Astrocyte (in vitro differentiated cells and primary cell): ENCODE data around the gene TNPO1. TPM values are rescaled to one million over a fixed set of nuclear protein-coding genes. Genes with fewer than 3 reads are reported as not detected.

ENCODE experiments used
- DNase-seq: peaks from one replicate; pipeline ENCODE4 v3.0.0-alpha.2; 2010; ENCODE audit warnings: low read depth
- FAIRE-seq: peaks from 2 replicates; lab custom pipeline; 2011; peaks lifted over from hg19 to GRCh38; lab: Jason Lieb, UNC
- H2AFZ ChIP-seq: 2 replicates; pipeline ENCODE4 v1.6.0; 2012; ENCODE audit warnings: low read depth, low read length, inconsistent platforms
- H3K27ac ChIP-seq: 2 replicates; pipeline ENCODE4 v1.5.1; 2011; ENCODE audit warnings: low read depth, low read length, inconsistent platforms
- H3K27me3 ChIP-seq: 2 replicates; pipeline ENCODE4 v1.6.0; 2011; ENCODE audit warnings: low read length, inconsistent platforms; ENCODE audit not compliant: insufficient read depth
- H3K36me3 ChIP-seq: 2 replicates; pipeline ENCODE4 v1.5.1; 2011; ENCODE audit warnings: low read length, inconsistent platforms; ENCODE audit not compliant: insufficient read depth
- H3K4me1 ChIP-seq: 2 replicates; pipeline ENCODE4 v1.5.1; 2011; ENCODE audit warnings: low read length, inconsistent platforms; ENCODE audit not compliant: insufficient read depth
- H3K4me2 ChIP-seq: 2 replicates; pipeline ENCODE4 v1.6.0; 2012; ENCODE audit warnings: low read length, inconsistent platforms
- H3K4me3 ChIP-seq: 2 replicates; pipeline ENCODE4 v1.5.1; 2011; ENCODE audit warnings: low read depth, mild to moderate bottlenecking, low read length, inconsistent platforms; ENCODE audit not compliant: insufficient read depth
- H3K79me2 ChIP-seq: 2 replicates; pipeline ENCODE4 v1.6.0; 2012; ENCODE audit warnings: mild to moderate bottlenecking, low read length, inconsistent platforms; ENCODE audit not compliant: insufficient read depth
- H3K9ac ChIP-seq: 2 replicates; pipeline ENCODE4 v1.6.0; 2012; ENCODE audit warnings: mild to moderate bottlenecking, low read length, inconsistent platforms
- H3K9me3 ChIP-seq: 2 replicates; pipeline ENCODE4 v1.5.1; 2012; ENCODE audit warnings: low read depth, mild to moderate bottlenecking, low read length, inconsistent platforms; ENCODE audit not compliant: insufficient read depth
- H4K20me1 ChIP-seq: 2 replicates; pipeline ENCODE4 v1.6.0; 2012; ENCODE audit warnings: low read length, inconsistent platforms; ENCODE audit not compliant: insufficient read depth
- H3K27ac Mint-ChIP-seq: one replicate; pipeline ENCODE4 v1.8.0; 2021; ENCODE audit warnings: mild to moderate bottlenecking, mixed read lengths; ENCODE audit not compliant: unreplicated experiment
- H3K27me3 Mint-ChIP-seq: one replicate; pipeline ENCODE4 v1.8.0; 2021; ENCODE audit warnings: low read depth, mixed read lengths; ENCODE audit not compliant: unreplicated experiment
- H3K36me3 Mint-ChIP-seq: one replicate; pipeline ENCODE4 v1.8.0; 2021; ENCODE audit warnings: low read depth, mixed read lengths; ENCODE audit not compliant: unreplicated experiment
- H3K4me1 Mint-ChIP-seq: one replicate; pipeline ENCODE4 v1.8.0; 2021; ENCODE audit warnings: low read depth, mixed read lengths; ENCODE audit not compliant: unreplicated experiment
- H3K4me3 Mint-ChIP-seq: one replicate; pipeline ENCODE4 v1.8.0; 2021; ENCODE audit warnings: mild to moderate bottlenecking, moderate library complexity, mixed read lengths; ENCODE audit not compliant: unreplicated experiment
- H3K9me3 Mint-ChIP-seq: one replicate; pipeline ENCODE4 v1.8.0; 2021; ENCODE audit warnings: mild to moderate bottlenecking, mixed read lengths; ENCODE audit not compliant: unreplicated experiment
- CTCF ChIP-seq: IDR thresholded peaks from 2 replicates; pipeline ENCODE4 v1.5.1; 2011; ENCODE audit warnings: low read depth, mild to moderate bottlenecking, inconsistent platforms, low read length, moderate library complexity; ENCODE audit not compliant: insufficient read depth
- EZH2 ChIP-seq: IDR thresholded peaks from 2 replicates; pipeline ENCODE4 v1.6.1; 2012; ENCODE audit warnings: mild to moderate bottlenecking, low read length, inconsistent platforms; ENCODE audit not compliant: insufficient read depth
- total RNA-seq: library from RNA; stranded (reverse); gene quantifications from 2 replicates; pipeline ENCODE4 v1.2.1, GENCODE V29; 2021

TNPO1 gene
- total RNA-seq, 1 donor from 2014 or later: 184 TPM

- no peak for TF ChIP-seq EZH2
- no peak for TF ChIP-seq CTCF
- H3K4me3 Mint-ChIP-seq: no peak overlapping the region
- no peak overlapping the region for H3K4me3 ChIP-seq
- peaks cover 14% of the 10 kb centered on the region for H3K36me3 Mint-ChIP-seq
- no peak overlapping the region for H2AFZ ChIP-seq
- no peak overlapping the region for H3K27ac ChIP-seq
- H3K36me3 ChIP-seq: peaks cover 59% of the 10 kb centered on the region
- H3K27ac Mint-ChIP-seq: no peak overlapping the region
- peaks cover 52% of the 10 kb centered on the region for H3K79me2 ChIP-seq
- DNase-seq (no peak), FAIRE-seq (no peak)
- no peaks in the 10 kb centered on the region for H3K4me1 ChIP-seq
- no peaks in the 10 kb centered on the region for H3K9me3 ChIP-seq
- no peaks in the 10 kb centered on the region for H3K9me3 Mint-ChIP-seq
- H3K4me2 ChIP-seq: no peak overlapping the region
- H3K9ac ChIP-seq: no peak overlapping the region
- H3K27me3 ChIP-seq: no peaks in the 10 kb centered on the region
- H3K4me1 Mint-ChIP-seq: no peaks in the 10 kb centered on the region
- H4K20me1 ChIP-seq: peaks cover 19% of the 10 kb centered on the region
- H3K27me3 Mint-ChIP-seq: no peaks in the 10 kb centered on the region
Observed at GRCh38 chr5:72878854-72879253, 62.4 kb downstream of the TNPO1 start.

- Histone ChIP-seq H3K4me1 (no peaks in the 10 kb centered on the region), H3K9me3 (no peaks in the 10 kb centered on the region), H3K9ac (no peak overlapping the region), H4K20me1 (peaks cover 34% of the 10 kb centered on the region), H2AFZ (no peak overlapping the region), H3K27me3 (no peaks in the 10 kb centered on the region), H3K79me2 (peaks cover 53% of the 10 kb centered on the region), H3K36me3 (peaks cover 61% of the 10 kb centered on the region), H3K27ac (no peak overlapping the region), H3K4me2 (no peak overlapping the region), H3K4me3 (no peak overlapping the region)
- FAIRE-seq (no peak), DNase-seq (no peak)
- H3K4me3 Mint-ChIP-seq: no peak overlapping the region
- H3K4me1 Mint-ChIP-seq: no peaks in the 10 kb centered on the region
- H3K9me3 Mint-ChIP-seq: no peaks in the 10 kb centered on the region
- TF ChIP-seq EZH2: no peak
- TF ChIP-seq CTCF: no peak
- H3K27me3 Mint-ChIP-seq: no peaks in the 10 kb centered on the region
- peaks cover 11% of the 10 kb centered on the region for H3K36me3 Mint-ChIP-seq
- no peak overlapping the region for H3K27ac Mint-ChIP-seq
Observed at GRCh38 chr5:72882989-72883388, 66.5 kb downstream of the TNPO1 start.

GRCh38 chr5:72883850-72884249 is 67.4 kb downstream of the TNPO1 start:
- H2AFZ ChIP-seq: no peak overlapping the region
- H4K20me1 ChIP-seq: peaks cover 39% of the 10 kb centered on the region
- H3K27me3 Mint-ChIP-seq: no peaks in the 10 kb centered on the region

More at GRCh38 chr5:72883850-72884249, 67.4 kb downstream of the TNPO1 start:
- Histone ChIP-seq H3K4me2 (no peak overlapping the region), H3K36me3 (peaks cover 67% of the 10 kb centered on the region), H3K9me3 (no peaks in the 10 kb centered on the region), H3K27me3 (no peaks in the 10 kb centered on the region), H3K4me3 (no peak overlapping the region), H3K27ac (no peak overlapping the region), H3K79me2 (peaks cover 57% of the 10 kb centered on the region), H3K4me1 (no peaks in the 10 kb centered on the region), H3K9ac (no peak overlapping the region)
- FAIRE-seq: no peak
- DNase-seq: peak; percentile 16
- H3K36me3 Mint-ChIP-seq: peaks cover 13% of the 10 kb centered on the region
- H3K27ac Mint-ChIP-seq: no peak overlapping the region
- no peak overlapping the region for H3K4me3 Mint-ChIP-seq
- no peaks in the 10 kb centered on the region for H3K9me3 Mint-ChIP-seq
- no peaks in the 10 kb centered on the region for H3K4me1 Mint-ChIP-seq
- TF ChIP-seq CTCF (no peak), EZH2 (no peak)
